Vagina (tissue), 2 donors: ENCODE results near the gene VSIG10.
"Not testable (repeated sequence)": the region's sequence is repeated elsewhere in the genome, so short reads cannot be mapped to it uniquely, and the experiment has no call there.

Source experiments
- POLR2A ChIP-seq, 2 donors: fragments of 450-650 bp; IDR thresholded peaks; one replicate each; pipeline ENCODE4 v1.6.1; 2017; ENCODE audit warnings: antibody characterized with exemption in 2 of 2, mild to moderate bottlenecking in 2 of 2, moderate library complexity in 2 of 2
- TF ChIP-seq, protein P1 (sequence below), 3 experiments: fragments of 450-650 bp in 2 of 3; fragments of 200-600 bp in 1 of 3; sonication (generic) in 1 of 3; IDR thresholded peaks; one replicate each; pipeline ENCODE4 v1.5.1; 2017 to 2019; ENCODE audit warnings: antibody characterized with exemption in 3 of 3, mild to moderate bottlenecking in 2 of 3, moderate library complexity in 2 of 3

DNA sequence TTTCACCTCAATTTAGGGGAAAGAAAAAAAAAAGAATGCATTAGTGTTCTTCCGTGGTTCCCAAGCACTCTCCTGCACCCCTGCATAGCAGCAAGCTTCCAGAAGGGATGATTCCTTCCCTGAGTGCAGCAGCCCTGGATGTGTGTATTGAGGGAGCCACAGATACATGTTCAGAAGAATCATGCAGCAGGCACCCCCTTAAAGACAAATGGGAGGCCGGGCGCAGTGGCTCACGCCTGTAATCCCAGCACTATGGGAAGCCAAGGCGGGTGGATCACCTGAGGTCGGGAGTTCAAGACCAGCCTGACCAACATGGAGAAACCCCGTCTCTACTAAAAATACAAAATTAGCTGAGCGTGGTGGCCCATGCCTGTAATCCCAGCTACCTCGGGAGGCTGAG, 22.3 kb downstream of the VSIG10 start:
- TF ChIP-seq, protein P1, sequence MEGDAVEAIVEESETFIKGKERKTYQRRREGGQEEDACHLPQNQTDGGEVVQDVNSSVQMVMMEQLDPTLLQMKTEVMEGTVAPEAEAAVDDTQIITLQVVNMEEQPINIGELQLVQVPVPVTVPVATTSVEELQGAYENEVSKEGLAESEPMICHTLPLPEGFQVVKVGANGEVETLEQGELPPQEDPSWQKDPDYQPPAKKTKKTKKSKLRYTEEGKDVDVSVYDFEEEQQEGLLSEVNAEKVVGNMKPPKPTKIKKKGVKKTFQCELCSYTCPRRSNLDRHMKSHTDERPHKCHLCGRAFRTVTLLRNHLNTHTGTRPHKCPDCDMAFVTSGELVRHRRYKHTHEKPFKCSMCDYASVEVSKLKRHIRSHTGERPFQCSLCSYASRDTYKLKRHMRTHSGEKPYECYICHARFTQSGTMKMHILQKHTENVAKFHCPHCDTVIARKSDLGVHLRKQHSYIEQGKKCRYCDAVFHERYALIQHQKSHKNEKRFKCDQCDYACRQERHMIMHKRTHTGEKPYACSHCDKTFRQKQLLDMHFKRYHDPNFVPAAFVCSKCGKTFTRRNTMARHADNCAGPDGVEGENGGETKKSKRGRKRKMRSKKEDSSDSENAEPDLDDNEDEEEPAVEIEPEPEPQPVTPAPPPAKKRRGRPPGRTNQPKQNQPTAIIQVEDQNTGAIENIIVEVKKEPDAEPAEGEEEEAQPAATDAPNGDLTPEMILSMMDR (IDR thresholded peaks at IDR 0.05): not testable (repeated sequence)
- not testable (repeated sequence) for TF ChIP-seq POLR2A (IDR thresholded peaks at IDR 0.05)
